Body of pancreas (tissue), 4 donors: ENCODE measurements around the gene CPSF3.

Experiments used
- CTCF ChIP-seq, 7 experiments: fragments of 450-650 bp in 4 of 7; fragments of 200-600 bp in 3 of 7; sonication (generic) in 3 of 7; IDR thresholded peaks; one replicate each; pipeline ENCODE4 v1.5.1; 2016 to 2019; ENCODE audit warnings: antibody characterized with exemption in 7 of 7
- POLR2A ChIP-seq, 3 donors: fragments of 450-650 bp; IDR thresholded peaks; one replicate each; pipeline ENCODE4 v1.6.1; 2016; ENCODE audit warnings: antibody characterized with exemption in 3 of 3, mild to moderate bottlenecking in 2 of 3

DNA sequence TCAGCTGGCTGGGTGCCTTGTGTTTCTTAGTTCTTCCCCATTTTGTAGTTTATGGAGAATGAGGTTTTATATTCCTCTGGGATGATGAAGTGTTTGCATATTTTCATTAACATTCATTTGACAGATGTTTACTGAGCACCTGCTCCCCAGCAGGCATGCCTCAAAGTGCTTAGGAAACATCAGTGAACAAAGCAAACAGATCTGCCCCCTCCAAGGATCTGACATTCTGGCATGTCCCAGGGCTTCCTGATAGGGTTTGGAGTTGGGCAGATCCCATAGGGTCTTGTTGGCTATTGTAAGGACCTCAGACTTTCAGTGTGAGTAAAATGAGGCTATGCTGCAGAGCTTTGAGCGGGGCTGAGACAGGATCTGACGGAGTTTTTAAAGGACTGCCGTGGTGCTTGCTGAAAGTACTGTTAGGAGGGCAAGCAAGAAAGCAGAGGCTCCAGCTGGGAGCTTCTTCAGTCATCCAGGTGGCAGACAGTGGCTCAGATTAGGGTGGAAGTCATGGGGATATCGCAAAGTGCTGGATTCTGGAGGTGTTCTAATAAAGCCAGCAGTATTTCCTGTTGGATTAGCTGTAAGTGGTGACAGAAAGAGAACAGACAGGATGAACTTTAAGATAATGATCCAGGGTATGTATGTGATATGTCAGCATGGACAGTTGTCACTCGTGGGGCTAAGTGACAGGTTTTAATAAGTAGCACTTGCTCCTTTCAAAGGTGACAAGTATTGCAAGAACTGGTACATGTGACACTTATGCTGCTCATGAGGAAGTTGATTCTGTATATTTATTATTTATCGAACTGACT, 39.6 kb downstream of the CPSF3 start:
- no peak for TF ChIP-seq POLR2A (IDR thresholded peaks at IDR 0.05)
- TF ChIP-seq CTCF (IDR thresholded peaks at IDR 0.05) = no peak
